ENCODE measurements around the gene CABLES2.
A peak's percentile ranks its signal among the peaks of the same experiment; 100 is the strongest.

The CABLES2 gene, protein sequence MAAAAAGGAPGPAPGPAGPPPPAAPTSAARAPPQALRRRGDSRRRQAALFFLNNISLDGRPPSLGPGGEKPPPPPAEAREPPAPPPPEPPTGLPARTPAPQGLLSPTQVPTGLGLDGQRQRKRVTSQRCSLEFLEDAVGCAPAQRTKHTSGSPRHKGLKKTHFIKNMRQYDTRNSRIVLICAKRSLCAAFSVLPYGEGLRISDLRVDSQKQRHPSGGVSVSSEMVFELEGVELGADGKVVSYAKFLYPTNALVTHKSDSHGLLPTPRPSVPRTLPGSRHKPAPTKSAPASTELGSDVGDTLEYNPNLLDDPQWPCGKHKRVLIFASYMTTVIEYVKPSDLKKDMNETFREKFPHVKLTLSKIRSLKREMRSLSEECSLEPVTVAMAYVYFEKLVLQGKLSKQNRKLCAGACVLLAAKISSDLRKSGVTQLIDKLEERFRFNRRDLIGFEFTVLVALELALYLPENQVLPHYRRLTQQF

DNA sequence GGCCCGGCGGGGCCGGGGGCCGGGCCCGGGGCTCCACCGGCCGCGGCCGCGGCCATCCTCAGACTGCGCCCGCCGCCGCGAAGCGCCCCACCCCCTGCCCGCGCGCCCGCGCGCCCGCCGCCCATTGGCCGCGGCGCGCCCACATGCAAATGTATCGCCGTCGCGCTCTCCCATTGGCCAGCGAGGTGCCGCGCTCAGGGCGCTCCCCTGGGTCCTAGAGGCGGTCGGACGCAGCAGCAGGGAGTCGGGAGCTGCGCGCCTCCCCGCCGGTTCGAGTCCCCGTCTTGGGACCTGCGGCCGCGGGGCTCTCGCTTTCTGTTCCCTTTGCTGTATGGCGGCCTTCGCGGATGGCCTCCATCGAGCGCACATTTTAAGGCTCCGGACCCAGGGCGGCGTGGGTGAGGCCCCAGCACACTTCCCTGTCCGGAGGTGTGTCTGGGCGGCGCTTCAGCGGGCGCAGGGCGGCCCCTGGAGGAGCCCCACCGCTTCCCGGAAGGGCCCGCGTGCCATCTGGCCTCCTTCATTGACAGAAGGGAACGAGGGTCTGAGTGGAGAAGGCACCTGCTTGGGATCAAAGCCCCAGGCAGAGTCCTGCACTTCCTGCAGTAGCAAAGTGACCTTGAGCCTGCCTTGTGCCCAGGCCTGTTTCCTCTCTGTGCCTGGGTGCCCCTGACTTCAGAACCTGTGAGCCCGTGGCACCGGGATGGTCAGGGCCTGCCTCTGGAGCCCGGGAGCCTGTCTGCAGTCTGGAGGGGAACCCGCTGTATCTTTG lies at the start of gene CABLES2:
TSS of gene CABLES2 (minus strand) at position 65 of the 772 bp plus-strand sequence. CDS start at position 56, 9 bp downstream.
- peak; percentile 92 for DNase-seq

DNA sequence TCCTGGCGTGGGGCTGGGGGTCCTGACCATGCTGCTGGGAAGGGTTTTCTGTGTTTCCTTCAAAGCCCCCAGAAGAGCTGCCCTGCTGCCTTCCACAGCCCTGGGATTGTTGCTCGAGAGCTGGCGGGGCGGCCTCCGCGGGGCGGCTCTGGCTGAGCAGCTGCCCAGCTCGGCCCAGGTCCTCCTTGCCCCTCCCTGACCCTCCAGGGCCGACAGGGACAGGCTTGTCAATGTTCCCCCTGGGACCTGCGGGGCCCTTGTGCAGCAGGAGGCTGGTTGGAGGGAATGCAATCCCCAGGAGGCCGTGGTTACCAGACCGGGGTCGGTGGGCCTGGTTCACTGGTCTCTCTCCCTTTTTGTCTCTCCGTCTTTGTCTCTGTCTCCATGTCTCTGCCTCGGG lies 48.8 kb upstream of the CABLES2 start:
- no peak for DNase-seq

DNA sequence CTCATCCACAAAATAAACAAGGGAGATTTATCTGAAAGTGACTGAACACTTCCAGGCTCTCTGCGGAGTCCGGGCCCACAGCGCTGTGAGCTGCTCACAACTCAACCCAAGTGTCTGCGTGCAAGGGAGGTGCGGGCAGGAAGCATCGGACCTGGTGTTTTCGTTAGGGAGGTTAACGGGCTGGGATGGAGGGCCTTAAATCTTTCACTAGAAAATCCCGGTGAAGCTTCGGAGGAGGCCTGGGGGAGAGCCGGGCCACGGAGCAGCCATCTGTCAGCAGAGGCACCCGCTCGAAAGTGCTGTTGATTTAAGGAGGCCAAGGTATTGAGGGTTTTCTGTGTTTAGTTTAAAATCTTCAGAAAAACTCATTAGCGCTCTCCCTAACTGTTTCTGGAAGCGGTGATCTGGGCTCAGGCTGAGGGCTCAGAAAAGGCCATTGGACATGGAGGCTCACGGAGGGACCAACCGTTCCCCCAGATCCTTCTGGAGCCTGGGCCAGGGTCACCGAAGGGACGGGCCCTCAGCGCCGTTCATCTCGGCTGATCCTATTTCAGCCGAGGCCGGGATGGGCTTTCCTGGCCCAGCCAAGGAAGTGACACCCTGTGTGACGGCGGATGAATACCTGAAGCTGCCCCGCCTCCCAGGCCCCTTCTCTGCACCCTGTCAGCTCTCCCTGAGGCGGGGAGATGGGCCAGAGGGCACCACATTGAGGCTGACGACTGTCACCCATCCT lies 48.0 kb upstream of the CABLES2 start:
- no peak for DNase-seq

DNA sequence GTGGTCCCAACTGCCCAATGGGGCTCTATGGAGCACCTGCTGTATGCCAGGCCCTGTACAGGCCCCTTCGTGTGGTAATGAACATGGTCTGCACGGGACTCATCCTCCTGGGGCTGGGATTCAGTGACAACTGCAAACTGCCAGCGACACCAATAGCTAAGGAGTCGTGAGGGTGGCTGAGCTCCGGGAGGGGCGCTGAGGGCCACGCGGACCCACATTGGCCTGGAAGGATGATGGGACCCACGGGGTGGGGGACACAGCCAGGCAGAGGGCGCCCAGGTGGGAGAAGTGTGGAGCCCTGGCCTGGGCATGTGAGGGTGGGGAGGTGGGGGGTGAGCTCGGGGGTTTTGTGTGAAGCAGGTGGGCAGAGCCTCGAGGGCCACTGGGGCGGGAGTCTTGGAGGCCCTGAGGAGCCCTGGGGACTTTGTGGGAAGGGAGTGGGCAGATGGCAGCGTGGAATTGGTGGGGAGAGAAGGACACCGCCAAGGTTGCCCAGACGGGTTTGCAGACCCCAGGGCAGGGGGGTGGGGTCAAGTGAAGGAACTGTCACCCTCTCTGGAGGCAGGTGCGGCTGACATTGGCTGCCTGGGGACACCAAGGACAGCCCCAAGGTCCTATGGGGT lies 46.2 kb upstream of the CABLES2 start:
- no peak for DNase-seq

DNA sequence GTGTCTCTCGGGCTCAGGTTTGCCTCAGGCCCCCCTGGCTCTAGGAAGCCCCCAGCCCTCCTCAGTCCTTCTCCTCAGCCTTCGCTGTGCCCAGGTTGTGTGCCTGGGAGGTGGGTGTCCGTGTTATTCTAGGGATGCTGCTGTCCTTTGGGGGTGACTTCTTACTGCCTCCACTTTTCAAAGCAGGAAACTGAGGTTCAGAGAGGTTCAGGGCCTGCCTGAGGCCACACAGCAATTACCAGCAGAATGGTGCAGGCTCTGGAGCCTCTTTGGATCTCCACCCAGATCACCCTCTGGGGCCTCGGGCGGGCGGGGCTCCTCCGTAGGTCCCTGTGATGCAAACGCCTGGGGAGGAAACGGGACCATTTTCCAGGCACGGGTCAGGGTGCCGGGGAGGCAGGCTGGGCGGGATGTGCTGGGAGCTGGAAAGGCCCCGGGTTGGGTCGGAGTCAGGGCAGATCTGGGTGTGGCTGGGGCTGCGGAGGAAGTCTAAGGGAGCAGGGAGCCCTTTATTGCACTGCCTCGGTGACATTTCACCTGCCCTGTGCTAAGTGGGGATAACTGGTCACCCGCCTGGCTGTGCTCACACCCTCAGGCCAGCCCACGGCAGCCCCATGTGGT lies 45.5 kb upstream of the CABLES2 start:
- no peak for DNase-seq

DNA sequence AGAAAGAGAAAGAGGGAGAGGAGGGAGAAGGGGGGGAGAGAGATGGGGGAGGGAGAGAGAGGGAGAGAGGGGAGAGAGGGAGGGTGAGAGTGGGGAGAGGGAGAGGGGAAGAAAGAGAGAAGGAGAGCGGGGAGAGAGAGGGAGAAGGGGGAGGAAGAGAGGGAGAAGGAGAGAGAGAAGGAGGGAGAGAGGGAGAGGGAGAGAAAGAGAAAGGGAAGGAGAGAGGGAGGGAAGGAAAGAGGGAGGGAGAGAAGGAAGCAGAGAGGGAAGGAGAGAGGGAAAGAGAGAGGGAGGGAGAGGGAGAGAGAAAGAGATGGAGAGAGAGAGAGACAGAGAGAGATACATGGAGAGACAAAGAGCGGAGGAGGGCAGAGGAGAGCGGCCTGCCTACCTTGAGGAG lies 44.9 kb upstream of the CABLES2 start:
- no peak for DNase-seq

DNA sequence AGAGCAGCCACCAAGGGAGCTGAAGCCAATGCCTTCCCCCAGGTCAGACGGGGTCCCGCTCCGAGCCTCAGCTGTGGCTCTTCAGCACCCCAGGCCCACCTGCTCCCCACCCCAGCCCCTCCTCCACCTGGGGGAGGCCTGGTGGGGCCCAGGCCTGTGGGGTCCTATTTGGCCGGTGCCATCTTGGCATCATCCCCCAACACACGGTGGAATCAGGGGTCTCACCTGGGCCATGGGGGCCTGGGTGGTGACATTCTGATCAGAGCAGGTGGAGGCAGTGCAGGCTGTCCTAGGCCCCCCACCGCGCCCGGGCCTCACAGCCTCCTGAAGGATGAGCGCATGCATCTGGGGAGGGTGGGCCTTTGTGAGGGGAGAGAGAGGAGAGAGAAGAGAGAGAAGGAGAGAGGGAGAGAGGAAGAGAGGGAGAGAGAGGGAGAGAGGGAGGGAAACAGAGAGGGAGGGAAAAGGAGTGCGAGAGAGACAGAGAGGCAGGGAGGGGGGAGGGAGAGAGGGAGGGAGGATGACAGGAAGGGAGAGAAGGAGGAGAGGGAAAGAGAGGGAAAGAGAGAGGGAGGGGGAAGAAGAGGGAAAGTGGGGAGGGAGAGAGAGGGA lies 44.2 kb upstream of the CABLES2 start:
- DNase-seq: no peak

DNA sequence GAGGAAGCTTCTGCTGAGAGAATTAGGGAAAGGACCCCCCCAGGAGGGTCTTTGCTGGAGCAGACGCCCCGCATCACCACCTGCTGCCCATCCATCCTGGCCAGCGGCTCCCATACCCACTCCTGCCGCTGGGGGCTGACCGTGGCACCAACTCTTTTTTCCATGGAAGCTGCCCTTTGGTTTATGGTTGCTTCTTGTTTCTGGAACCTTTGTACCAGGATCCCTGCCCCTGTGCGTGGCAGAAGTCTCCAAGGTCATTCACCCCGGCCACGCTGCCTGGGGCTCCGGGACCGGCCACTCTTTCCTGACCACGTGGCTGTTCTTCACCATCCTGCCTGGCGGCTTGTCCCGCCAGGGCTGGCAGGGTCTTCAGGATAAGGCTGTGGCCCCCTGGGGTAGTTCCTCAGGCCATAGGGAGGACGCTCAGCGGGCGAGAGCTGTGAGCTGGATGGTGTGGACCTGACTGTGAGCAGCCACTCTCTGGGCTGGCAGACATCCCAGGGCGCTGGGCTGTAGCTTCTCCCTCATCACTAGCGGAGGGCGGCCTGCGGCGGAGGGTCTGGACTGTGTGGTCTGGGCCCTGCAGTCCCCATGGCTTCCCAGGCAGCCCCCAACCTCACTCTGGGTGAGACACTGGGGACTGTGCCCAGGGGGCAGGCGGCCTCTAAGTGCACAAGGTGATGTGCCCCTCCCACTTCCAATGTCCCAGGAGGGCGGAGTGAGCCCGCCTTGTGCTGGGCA lies 43.0 kb upstream of the CABLES2 start:
- no peak for DNase-seq

DNA sequence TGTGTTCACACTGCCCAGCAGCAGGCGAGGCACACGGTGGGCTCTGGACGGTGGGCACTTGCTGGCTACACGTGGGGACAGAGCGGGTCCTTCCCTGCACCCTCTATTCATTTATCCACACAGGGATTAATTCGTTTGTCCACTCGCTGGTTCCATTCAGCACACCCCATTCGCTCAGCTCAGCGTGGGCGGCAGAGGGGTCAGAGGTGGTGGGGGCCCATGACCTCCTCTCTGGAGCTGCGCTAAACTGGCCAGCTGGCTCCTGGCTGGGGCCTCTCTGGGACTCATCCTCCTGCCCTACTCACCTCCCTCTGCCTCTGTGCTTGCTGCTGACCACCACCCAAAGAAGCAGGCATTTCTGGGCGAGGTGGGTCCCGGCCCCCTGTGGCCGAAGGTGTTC lies 41.7 kb upstream of the CABLES2 start:
- no peak for DNase-seq

DNA sequence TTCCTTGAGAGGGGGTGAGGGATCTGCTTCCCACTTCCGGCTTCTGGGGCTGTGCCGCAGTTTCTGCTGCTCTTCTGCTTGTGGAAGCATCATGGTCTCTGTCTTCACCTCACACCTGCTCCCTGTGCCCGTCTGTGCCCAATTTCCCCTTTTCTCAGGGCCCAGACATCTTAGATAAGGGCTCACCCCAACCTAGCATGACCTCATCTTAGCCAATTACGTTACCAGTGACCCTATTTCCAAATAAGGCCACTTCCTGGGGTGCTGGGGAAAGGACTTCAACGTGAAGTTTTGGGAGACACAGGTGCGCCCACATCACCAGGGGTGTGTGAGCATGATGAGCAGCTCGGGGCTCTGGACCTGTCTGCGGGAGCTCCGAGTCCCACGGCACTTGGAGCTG lies 41.0 kb upstream of the CABLES2 start:
- no peak for DNase-seq

DNA sequence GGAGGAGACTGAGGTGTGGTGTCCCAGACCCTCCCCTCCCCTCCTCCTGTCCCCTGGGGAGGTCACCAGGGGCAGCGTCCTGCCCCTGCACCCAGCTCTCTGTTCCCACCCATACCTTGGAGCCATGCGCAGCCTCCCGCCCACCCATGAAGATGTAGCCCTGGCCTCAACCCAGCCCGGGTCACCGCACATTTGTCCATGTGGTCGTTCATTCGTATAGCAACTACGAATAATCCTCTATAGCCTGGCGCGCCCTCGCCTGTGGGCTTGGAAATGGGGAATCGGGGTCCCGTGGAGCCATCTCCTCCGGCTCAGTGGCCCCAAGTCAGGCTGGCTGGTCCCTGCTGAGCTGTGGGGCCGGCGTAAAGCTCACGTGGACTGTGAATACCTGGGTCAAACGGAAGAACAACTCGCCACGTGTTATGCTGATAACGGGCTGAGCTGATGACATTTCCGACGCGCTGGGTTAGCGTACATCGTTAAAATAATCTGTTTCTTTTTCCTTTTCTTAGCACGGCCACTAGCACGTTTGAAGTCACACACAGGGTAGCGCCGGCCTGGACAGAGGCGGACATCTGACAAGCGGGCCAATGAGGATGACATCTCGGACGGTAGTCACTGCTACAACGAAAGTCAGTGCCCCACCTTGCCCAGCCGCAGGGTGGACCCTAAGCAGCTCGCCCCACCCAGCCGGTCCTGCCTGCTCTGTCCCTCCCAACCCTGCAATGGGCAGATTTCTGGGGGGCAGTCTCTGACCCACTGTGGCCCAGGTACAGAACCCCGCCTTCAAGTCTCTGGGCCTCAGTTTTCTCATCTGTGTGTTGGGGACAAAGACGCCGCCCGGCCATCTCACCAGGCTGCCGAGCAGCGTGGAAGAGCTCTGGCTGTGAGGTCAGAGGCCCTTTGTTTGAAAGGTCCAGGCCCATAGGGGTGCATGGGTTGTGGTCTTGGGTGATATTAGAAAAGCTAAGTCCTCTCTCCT lies 40.1 kb upstream of the CABLES2 start:
- DNase-seq: no peak

DNA sequence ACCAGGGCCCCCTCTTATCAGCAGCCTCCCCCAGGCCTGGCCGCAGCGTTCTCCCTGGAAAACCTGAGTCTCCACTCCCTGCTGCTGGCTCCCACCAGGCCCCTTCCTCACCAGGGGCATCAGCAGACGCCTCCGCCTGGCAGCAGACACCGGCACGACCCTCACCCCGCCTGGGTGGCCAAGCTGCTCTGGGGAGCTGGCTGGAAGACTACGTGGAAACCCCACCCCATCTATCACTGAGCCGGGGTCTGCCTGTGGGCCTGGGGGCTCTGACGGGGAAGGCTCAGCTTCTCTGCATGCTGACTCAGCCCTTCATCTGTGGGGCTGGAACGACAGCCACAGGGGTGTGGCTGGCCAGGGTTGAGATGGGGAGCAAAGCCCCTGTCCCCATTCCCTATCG lies 39.4 kb upstream of the CABLES2 start:
- no peak for DNase-seq

DNA sequence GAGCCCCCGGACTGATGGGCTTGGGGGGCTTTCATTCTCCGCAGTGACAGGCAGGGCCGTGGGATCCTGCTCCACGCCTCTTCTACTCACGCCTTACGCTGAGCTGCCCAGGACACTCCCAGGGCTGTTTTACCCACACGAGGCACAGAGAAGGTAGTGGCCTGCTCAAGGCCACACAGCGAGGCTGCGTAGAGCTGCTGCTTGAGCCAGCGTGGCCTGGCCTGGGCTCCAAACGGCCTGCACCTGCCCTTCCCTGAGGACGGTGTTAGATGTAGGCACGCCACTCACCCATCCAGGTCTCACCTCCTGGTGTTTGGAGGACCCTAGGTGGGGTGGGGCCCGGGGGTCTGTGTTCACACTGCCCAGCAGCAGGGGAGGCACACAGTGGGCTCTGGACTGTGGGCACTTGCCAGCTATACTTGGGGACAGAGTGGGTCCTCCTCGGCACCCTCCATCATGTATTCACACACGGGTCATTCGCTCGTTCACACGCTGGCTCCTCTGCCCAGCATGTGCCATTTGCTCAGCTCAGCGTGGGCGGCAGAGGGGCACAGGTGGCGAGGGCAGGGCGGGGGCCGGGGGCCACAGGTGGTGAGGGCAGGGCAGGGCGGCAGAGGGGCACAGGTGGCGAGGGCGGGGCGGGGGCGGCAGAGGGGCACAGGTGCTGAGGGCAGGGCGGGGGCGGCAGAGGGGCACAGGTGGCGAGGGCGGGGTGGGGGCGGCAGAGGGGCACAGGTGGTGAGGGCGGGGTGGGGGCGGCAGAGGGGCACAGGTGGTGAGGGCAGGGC lies 38.7 kb upstream of the CABLES2 start:
- DNase-seq: no peak

DNA sequence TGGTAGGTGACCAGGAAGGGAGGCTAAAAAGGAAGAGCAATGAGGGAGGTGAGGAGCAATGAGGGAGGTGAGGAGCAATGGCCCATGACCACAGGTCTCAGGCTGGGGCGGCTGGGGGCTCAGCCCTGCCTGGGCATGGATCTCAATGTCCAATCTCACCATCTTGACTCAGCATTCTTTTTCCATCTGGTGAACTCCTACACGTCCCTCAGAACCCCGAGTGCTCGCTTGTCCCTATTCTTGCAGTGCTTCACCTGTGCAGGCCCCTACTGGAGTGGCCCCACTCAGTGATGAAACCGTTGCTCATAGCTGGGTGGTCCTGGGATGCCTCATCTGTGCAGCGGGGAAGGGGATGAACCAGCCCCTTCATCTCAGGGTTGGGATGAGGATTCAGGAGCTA lies 37.2 kb upstream of the CABLES2 start:
- DNase-seq: no peak

DNA sequence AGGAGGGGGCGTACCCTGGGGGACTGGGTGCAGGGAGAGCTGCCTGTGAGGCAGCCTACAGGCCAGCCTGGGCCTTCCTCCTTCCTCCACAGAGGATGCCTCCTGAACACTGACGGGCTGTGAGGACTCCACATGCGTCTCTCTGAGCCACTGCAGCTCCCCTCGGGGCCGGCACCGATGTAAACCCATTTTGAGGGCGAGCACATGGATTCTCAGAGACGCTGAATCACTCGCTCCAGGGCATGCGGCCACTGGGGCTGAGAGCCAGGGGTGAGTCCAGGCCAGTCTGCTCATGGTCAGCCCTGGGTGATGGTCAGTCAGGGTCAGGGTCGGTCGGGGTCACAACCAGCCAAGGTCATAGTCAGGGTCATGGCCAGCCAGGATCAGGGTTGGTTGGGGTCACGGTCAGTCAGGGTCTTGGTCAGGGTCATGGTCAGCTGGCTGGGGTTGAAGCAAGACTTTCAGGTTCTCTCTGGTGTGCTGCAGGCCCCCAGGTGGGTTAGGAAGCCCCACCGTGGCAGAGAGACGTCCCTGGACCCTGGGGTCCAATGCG lies 35.0 kb upstream of the CABLES2 start:
- DNase-seq: no peak

DNA sequence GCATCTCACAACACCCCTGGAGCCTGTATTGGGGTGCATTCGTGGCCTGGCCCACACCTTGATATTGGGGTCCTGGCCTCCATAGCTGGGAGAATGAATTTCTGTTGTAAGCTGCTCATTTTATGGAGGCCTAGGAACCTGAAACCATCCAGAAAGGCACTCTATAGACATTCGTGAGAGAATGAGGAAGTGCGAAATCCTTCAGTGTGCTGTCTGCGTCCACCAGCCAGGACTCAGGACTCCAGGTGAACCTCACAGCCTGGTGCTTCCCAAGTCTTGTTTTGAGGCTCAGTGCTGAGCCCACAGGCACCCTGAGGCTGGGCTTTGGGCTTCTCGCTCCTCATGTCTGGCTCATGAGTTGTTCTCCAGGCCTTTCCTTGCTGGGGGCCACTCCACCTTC lies 32.1 kb upstream of the CABLES2 start:
- no peak for DNase-seq

DNA sequence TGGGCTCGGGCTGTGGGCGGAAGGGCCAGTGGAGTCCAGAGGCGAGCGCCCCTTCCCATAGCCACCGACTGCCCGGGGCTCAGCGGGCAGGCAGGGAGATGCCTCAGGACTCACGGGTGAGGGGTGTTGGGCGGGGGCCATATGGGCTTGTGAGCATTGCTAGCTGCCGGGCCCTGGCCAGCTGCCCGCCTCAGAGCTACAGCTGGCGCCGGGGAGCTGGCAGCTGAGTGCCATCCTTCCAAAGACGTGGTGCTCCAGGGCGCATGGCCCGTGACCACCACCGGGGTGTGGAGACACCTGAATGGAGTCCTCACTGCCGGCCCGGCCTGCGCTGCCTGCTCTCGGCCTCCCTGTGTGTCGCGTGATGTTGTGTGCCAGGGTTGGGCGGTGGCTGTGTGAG lies 30.8 kb upstream of the CABLES2 start:
- no peak for DNase-seq

DNA sequence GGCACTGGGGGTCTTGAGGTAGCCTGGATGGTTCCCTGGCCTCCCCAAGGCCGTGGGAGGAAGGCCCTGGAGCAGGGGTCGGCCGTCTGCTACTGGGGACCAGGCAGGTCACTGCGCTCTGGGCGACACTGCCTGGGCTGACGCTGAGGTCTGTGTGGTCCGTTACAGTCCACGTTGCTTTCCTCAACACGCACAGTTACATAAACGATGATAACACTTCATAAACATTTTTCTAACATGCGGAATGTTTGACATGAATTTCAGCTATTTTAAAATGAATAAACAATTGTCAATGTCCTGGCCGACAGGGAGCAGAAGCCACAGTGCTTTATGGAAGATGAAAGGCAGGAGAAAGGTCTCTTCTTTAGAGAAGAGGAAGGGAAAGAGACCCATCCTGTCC lies 30.4 kb upstream of the CABLES2 start:
- DNase-seq: no peak

DNA sequence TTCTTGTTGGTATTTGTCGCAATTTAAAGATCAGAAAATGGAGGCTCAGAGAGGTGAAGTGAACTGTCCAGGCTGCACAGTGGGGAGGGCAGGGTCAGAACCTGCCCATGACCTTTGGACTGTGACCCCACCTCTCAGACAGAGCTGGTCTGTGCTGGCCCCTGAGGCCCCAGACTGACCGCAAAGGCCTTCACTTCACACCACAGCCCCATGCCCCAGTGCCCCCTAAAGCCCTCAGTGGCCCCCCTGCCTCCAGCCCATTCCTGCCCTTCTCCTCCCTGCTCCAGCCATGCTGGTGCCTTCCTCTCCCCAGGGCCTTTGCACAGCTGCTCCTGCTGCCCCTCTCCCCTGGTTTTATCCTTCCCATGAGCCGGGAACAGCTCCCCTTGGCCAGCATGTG lies 29.6 kb upstream of the CABLES2 start:
- no peak for DNase-seq

Measured in fibroblast of upper back skin (primary cell).